GM18951 (cell line): ENCODE data around the gene CLTC.

ENCODE experiments used
- POLR2A ChIP-seq: IDR thresholded peaks from 4 replicates; pipeline ENCODE4 v1.6.1; 2011; ENCODE audit warnings: mild to moderate bottlenecking; ENCODE audit not compliant: insufficient read length, insufficient read depth; ENCODE audit errors: extremely low read depth
- in situ Hi-C: fragments of 300-500 bp; cut with MboI; formaldehyde crosslinking; loops from one replicate; pipeline ENCODE4 v1.12.0; 2022; ENCODE audit warnings: low sequenced_read_pairs, mixed read lengths, inconsistent platforms; ENCODE audit not compliant: unreplicated experiment

The CLTC gene

GRCh38 chr17:59733697-59734096, 114.0 kb downstream of the CLTC start:
- no peak for TF ChIP-seq POLR2A
- in situ Hi-C loops = loop anchor here (25.0 kb wide), 1 partner anchor 329 kb away; no protein-coding TSS in a partner anchor

- in situ Hi-C loops = loop anchor here (25.0 kb wide), 1 partner anchor 328 kb away; no protein-coding TSS in a partner anchor
Observed at GRCh38 chr17:59734226-59734625, 114.5 kb downstream of the CLTC start.

GRCh38 chr17:59737324-59737723, 117.6 kb downstream of the CLTC start:
- in situ Hi-C loops = loop anchor here (25.0 kb wide), 1 partner anchor 325 kb away; no protein-coding TSS in a partner anchor
- TF ChIP-seq POLR2A = no peak

More at GRCh38 chr17:59734226-59734625, 114.5 kb downstream of the CLTC start:
- no peak for TF ChIP-seq POLR2A

- no peak for TF ChIP-seq POLR2A
- in situ Hi-C loops = loop anchor here (25.0 kb wide), 1 partner anchor 318 kb away; no protein-coding TSS in a partner anchor
Observed at GRCh38 chr17:59743842-59744241, 124.1 kb downstream of the CLTC start.

GRCh38 chr17:59745040-59745439, 125.3 kb downstream of the CLTC start:
- in situ Hi-C loops = loop anchor here (25.0 kb wide), 1 partner anchor 317 kb away; no protein-coding TSS in a partner anchor
- no peak for TF ChIP-seq POLR2A
